H1 (cell line): ENCODE measurements around the gene CHST11. TPM values are rescaled to one million over a fixed set of nuclear protein-coding genes. Genes with fewer than 3 reads are reported as not detected.

Experiments
- KDM1A ChIP-seq: fragments of 200-600, 300-600 bp; sonication (generic); IDR thresholded peaks from 2 replicates; pipeline ENCODE4 v1.7.1; 2016; ENCODE audit warnings: mild to moderate bottlenecking, low read length, borderline replicate concordance
- TEAD4 ChIP-seq: IDR thresholded peaks from 2 replicates; pipeline ENCODE4 v1.6.1; 2012; ENCODE audit warnings: low read depth, low read length, inconsistent platforms, mixed read lengths
- polyA plus RNA-seq, 7 experiments: library from polyadenylated mRNA; depleted of rRNA in 3 of 7; stranded (reverse) in 5 of 7; unstranded in 2 of 7; fragments of >200 nt in 5 of 7; fragments of 200-250 nt in 2 of 7; gene quantifications; 1 replicate in 5 of 7; 2 replicates in 1 of 7; 4 replicates in 1 of 7; pipeline versions ENCODE4 v1.2.1 to v1.2.3, GENCODE V29; 2011 to 2013; ENCODE audit warnings: missing spikeins in 2 of 7, mixed read lengths in 2 of 7
- total RNA-seq: library from RNA; stranded (reverse); fragmentation: NEBNext Ultra II Directional; extraction: Animal tissue kit (Norgen Biotek cat#: 25700); gene quantifications from 2 replicates; pipeline ENCODE4 v1.2.1, GENCODE V29; 2021

CHST11 gene
- total and polyA plus RNA-seq, 2 of the 8 experiments (the other 6 are each of a cell fraction or from before 2014, with no cell fraction given): 14.4 to 20.8 TPM

GRCh38 chr12:104423809-104424208 lies 32.9 kb upstream of the CHST11 start (continued):
- TF ChIP-seq TEAD4 (no peak), KDM1A (no peak)
- TF ChIP-seq, all 59 proteins: peak for 0
